Transverse colon (tissue), 4 donors: Measurements from ENCODE around the gene MYDGF. TPM values are rescaled to one million over a fixed set of nuclear protein-coding genes. Genes with fewer than 3 reads are reported as not detected.

Experiments used
- DNase-seq: peaks from one replicate; pipeline ENCODE4 v3.0.0-alpha.2; 2019
- H3K27ac ChIP-seq, 4 donors: fragments of 200-600 bp; sonication (generic); 2 replicates each; pipeline ENCODE4 v1.5.1; 2016 to 2018; ENCODE audit warnings: inconsistent platforms in 4 of 4
- H3K27me3 ChIP-seq: fragments of 200-600 bp; sonication (generic); 2 replicates; pipeline ENCODE4 v1.5.1; 2017; ENCODE audit warnings: inconsistent platforms
- H3K36me3 ChIP-seq, 4 donors: fragments of 200-600 bp; sonication (generic); 2 replicates each; pipeline ENCODE4 v1.5.1; 2017 to 2019; ENCODE audit warnings: inconsistent platforms in 4 of 4
- H3K4me1 ChIP-seq, 4 donors: fragments of 200-600 bp; sonication (generic); 2 replicates each; pipeline ENCODE4 v1.5.1; 2017 to 2020; ENCODE audit warnings: inconsistent platforms in 4 of 4
- H3K4me3 ChIP-seq, 4 donors: fragments of 200-600 bp; sonication (generic); 1 replicate in 1 of 4; 2 replicates in 3 of 4; pipeline versions ENCODE4 v1.5.1 to v1.6.1; 2017 to 2019; ENCODE audit warnings: inconsistent platforms in 4 of 4
- H3K9me3 ChIP-seq, 2 donors: fragments of 200-600 bp; sonication (generic); 2 replicates each; pipeline ENCODE4 v1.5.1; 2017 to 2019; ENCODE audit warnings: inconsistent platforms in 2 of 2
- CTCF ChIP-seq, 5 experiments: fragments of 200-600 bp in 3 of 5; fragments of 450-650 bp in 2 of 5; sonication (generic) in 3 of 5; IDR thresholded peaks; 1 replicate in 2 of 5; 2 replicates in 3 of 5; pipeline ENCODE4 v1.5.1; 2016 to 2017; ENCODE audit warnings: antibody characterized with exemption in 5 of 5, inconsistent platforms in 3 of 5, mild to moderate bottlenecking in 2 of 5, moderate library complexity in 1 of 5
- EP300 ChIP-seq: sonication (generic); formaldehyde crosslinking; IDR thresholded peaks from one replicate; pipeline ENCODE4 v1.6.1; 2017; ENCODE audit warnings: antibody characterized with exemption, low read depth
- POLR2A ChIP-seq: fragments of 450-650 bp; IDR thresholded peaks from one replicate; pipeline ENCODE4 v1.6.1; 2016; ENCODE audit warnings: antibody characterized with exemption, mild to moderate bottlenecking, moderate library complexity
- POLR2AphosphoS5 ChIP-seq, 3 donors: sonication (generic); formaldehyde crosslinking; IDR thresholded peaks; one replicate each; pipeline ENCODE4 v1.6.1; 2016; ENCODE audit warnings: antibody characterized with exemption in 3 of 3
- WGBS, 2 donors: methylation state at CpG; one replicate each; pipeline ENCODE4 v1.1.5; 2018; ENCODE audit warnings: low coverage in 1 of 2; 5-methylcytosine and 5-hydroxymethylcytosine counted together
- in situ Hi-C, 4 donors: fragments of 200-750 bp; cut with MboI; loops; one replicate each; pipeline versions ENCODE4 v1.15.0 to v1.15.1; 2017; ENCODE audit warnings: low sequenced_read_pairs in 3 of 4, low pct_ligation_motif_present in 1 of 4, low pct_unique_long_range_greater_than_20kb in 1 of 4
- intact Hi-C: fragments of 100-400 bp; cut with DNase I; formaldehyde crosslinking; loops from one replicate; pipeline ENCODE4 v1.15.1; 2023; ENCODE audit warnings: low total_unique reads
- total RNA-seq, 4 donors: library from RNA; depleted of rRNA; stranded (reverse); fragments of >200 nt; gene quantifications; one replicate each; pipeline ENCODE4 v1.1.0, GENCODE V29; 2016

MYDGF gene
- total RNA-seq, 4 donors from 2014 or later: 3.6 to 44.5 (median 22.0) TPM

GRCh38 chr19:4650159-4650558, 20.0 kb downstream of the MYDGF start:
- Histone ChIP-seq H3K36me3 (no peaks in the 10 kb centered on the region), H3K27ac (peak overlapping the region in 3 of 4 donors; percentile 81 to 89 (median 86)), H3K9me3 (no peaks in the 10 kb centered on the region), H3K4me1 (peaks cover 0 to 12% (median 5%) of the 10 kb centered on the region in 4 donors), H3K27me3 (no peaks in the 10 kb centered on the region), H3K4me3 (no peak overlapping the region)
- DNase-seq: no peak
- in situ Hi-C loops (no loop called here), intact Hi-C loops (no loop called here)
- 78 to 100% methylated on average over 1 to 2 of the region's 2 CpGs for WGBS, 2 donors
- TF ChIP-seq EP300 (no peak), POLR2AphosphoS5 (IDR thresholded peaks at IDR 0.05) (no peak), CTCF (IDR thresholded peaks at IDR 0.05) (no peak), POLR2A (no peak)

DNA sequence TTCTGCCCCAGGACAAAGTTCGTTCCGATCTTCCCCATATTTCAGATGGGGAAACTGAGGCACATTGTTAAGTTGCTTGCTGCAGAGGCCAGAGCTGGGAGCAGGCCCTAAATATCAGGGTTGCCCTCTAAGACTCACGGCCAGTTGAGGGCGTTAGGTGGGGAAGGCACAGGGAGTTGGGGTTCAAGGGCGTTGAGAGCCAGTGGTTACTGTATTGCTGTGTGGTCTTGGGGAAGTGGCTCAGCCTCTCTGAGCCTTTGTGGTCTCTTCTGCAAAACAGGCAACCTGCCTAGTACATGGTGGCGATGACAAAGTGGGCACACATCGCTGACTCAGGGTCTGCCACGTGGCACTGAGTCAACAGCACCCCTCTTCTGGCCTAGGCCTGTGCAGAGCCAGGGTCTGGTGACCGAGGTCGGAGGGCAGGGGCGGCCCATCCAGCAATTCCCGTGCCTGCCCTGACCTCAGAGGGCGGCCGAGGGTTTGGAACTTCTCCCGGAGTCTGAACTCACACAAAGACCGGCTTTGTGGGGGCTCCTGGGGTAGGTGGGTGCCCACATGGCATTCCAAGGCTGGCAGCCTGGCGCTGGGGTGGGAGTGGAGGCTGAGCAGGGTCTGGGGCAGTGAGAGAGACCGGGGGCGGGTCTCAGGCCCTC, 20.6 kb downstream of the MYDGF start:
- Histone ChIP-seq H3K4me3 (no peak overlapping the region), H3K27ac (peak overlapping the region; percentile 2 to 89 (median 84)), H3K27me3 (no peaks in the 10 kb centered on the region), H3K9me3 (no peaks in the 10 kb centered on the region), H3K4me1 (peaks cover 0 to 12% (median 5%) of the 10 kb centered on the region in 4 donors), H3K36me3 (no peaks in the 10 kb centered on the region)
- intact Hi-C loops (no loop called here), in situ Hi-C loops (no loop called here)
- no peak for DNase-seq
- WGBS, 2 donors: 89% methylated on average over 18 of the region's 19 CpGs; no CpG with 5 or more reads in 1 of the 2 donors
- TF ChIP-seq POLR2A (no peak), EP300 (no peak), CTCF (IDR thresholded peaks at IDR 0.05) (no peak), POLR2AphosphoS5 (IDR thresholded peaks at IDR 0.05) (no peak)

DNA sequence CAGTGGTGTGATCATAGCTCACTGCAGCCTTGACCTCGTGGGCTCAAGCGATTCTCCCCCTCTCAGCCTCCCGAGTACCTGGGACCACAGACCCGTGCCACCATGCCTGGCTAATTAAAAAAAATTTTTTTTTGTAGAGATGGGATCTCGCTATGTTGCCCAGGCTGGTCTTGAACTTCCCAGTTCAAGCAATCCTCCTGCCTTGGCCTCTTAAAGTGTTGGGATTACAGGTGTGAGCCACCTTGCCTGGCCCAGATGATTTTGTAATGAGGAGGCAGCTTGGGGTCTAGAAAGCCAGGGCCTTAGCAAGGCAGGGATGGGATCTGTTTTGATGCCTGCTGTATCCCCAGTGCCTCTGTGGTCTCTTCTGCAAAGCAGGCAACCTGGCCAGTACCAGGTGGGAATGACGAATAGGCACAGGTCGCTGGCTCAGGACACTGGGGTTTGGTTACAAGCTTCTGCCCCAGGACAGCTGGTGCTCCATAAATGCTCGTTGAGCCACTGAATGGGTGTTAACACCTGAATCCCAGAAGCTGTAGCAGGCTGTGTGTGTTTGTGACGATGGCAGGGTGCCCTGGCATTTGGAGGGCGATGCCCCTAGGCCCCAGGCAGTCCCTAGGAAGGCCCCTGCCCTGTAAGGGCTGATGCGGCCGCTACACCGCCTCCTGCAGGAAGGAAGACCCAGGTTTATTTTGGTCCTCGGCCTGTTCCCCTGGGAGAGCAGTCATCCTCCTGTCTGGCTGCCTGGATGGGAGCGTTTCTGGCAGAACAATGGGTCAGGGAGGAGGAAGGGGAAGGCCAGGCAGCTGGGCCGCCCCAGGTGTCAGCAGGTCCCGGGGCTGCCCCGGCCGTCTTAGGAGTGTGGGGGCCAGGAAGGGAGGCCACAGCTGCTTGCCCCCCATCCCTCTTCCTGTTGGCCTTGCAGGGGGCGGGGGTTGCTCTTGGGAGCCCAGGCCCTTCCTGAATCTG, 22.2 kb downstream of the MYDGF start:
- no peak for DNase-seq
- TF ChIP-seq POLR2AphosphoS5 (IDR thresholded peaks at IDR 0.05): peak in 2 of 3 donors; percentile 22 to 41
- no peak for TF ChIP-seq CTCF (IDR thresholded peaks at IDR 0.05)
- TF ChIP-seq POLR2A: no peak
- intact Hi-C loops: no loop called here
- Histone ChIP-seq H3K4me1 (peaks cover 0 to 12% (median 5%) of the 10 kb centered on the region in 4 donors), H3K27ac (peak overlapping the region; percentile 70 to 89 (median 84)), H3K27me3 (no peaks in the 10 kb centered on the region), H3K4me3 (no peak overlapping the region), H3K36me3 (no peaks in the 10 kb centered on the region), H3K9me3 (no peaks in the 10 kb centered on the region)
- in situ Hi-C loops: no loop called here
- 69% methylated on average over 18 of the region's 20 CpGs; no CpG with 5 or more reads in 1 of the 2 donors for WGBS, 2 donors

DNA sequence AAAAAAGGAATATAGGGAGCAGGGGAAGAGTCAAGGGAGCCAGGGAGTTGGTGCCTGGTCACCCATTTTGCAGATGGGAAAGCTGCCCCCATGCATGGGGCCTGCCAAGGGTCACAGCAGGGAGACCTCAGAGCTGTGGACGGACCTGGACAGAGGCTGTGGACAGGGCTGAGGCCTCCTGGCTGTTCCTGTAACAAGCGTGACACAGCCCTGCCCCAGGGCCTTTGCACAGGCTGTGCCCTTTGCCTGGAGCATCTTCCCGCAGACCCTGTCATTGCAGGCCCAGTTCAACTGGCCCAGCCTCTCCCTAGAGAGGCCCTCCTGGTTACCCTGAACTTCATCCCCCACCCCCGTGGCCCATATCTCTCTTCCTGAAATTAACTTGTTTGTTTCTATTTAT, 24.4 kb downstream of the MYDGF start:
- no peaks in the 10 kb centered on the region for H3K27me3 ChIP-seq
- intact Hi-C loops (no loop called here), in situ Hi-C loops (no loop called here)
- TF ChIP-seq POLR2AphosphoS5 (IDR thresholded peaks at IDR 0.05) (no peak), CTCF (IDR thresholded peaks at IDR 0.05) (no peak), EP300 (no peak), POLR2A (no peak)
- H3K9me3 ChIP-seq: no peaks in the 10 kb centered on the region
- peak overlapping the region; percentile 66 to 89 (median 84) for H3K27ac ChIP-seq
- 85% methylated on average over 2 to 4 of the region's 4 CpGs for WGBS, 2 donors
- H3K36me3 ChIP-seq: no peaks in the 10 kb centered on the region
- no peak for DNase-seq
- peaks cover 3 to 21% (median 13%) of the 10 kb centered on the region in 4 donors for H3K4me1 ChIP-seq
- H3K4me3 ChIP-seq: no peak overlapping the region
